GM10248 (cell line): ENCODE data around the gene NINL.
"Not testable (repeated sequence)": the region's sequence is repeated elsewhere in the genome, so short reads cannot be mapped to it uniquely, and the experiment has no call there.

Source experiments
- CTCF ChIA-PET: fragments of 300-600 bp; sonication (Branson Sonifier 250); formaldehyde crosslinking; extraction: SDS; loops from one replicate; lab custom pipeline; 2021; ENCODE audit warnings: antibody characterized with exemption; lab: Yijun Ruan, JAX
- POLR2A ChIA-PET: fragments of 350-650 bp; sonication (Branson Sonifier 250); formaldehyde crosslinking; extraction: SDS; loops from one replicate; lab custom pipeline; 2020; ENCODE audit warnings: antibody characterized with exemption; lab: Yijun Ruan, JAX
- DNase-seq: peaks from one replicate; pipeline ENCODE4 v3.0.0; 2012; ENCODE audit errors: extremely low spot score
- CTCF ChIP-seq: IDR thresholded peaks from 2 replicates; pipeline ENCODE4 v1.5.1; 2012; ENCODE audit warnings: mild to moderate bottlenecking, low read depth; ENCODE audit errors: extremely low read depth, missing control alignments, control extremely low read depth

NINL gene

GRCh38 chr20:25553819-25554296, 31.5 kb downstream of the NINL start:
- CTCF ChIA-PET = interaction anchor here (0.8 to 2.7 kb wide), 2 partner anchors 8 to 13 kb away, joined by 3 to 8 read pairs; no protein-coding TSS in a partner anchor

DNA sequence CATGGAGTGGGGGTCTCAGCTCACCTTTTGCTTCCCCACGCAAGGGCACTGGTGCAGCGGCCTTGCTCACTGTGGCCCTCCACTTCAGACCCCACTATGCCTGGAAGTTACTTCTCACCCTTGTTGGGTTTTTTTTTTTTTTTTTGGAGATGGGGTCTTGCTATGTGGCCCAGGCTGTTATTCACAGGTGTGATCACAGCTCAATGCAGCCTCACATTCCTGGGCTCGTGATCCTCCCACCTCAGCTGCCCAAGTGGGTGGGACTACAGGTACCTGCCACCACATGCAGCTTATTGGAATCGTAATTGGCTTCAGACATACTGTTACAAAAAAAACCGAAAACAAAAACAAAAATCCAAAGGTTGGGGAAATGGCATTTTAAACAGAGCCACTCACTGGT, 32.4 kb downstream of the NINL start:
- CTCF ChIA-PET = interaction anchor here (2.7 kb wide), 1 partner anchor 12 kb away, joined by 8 read pairs; no protein-coding TSS in a partner anchor
- TF ChIP-seq CTCF = no peak
- POLR2A ChIA-PET = no interaction called here
- no peak for DNase-seq

More at GRCh38 chr20:25553819-25554296, 31.5 kb downstream of the NINL start:
- TF ChIP-seq CTCF = no peak
- DNase-seq = no peak
- POLR2A ChIA-PET = no interaction called here

GRCh38 chr20:25551413-25552215, 33.7 kb downstream of the NINL start:
- no peak for TF ChIP-seq CTCF
- ChIA-PET CTCF (no interaction called here), POLR2A (no interaction called here)
- DNase-seq = no peak

- POLR2A ChIA-PET, CTCF ChIA-PET, DNase-seq: not testable (repeated sequence)
These were observed 34.5 kb downstream of the NINL start for GRCh38 chr20:25550645-25551337.

- TF ChIP-seq CTCF = no peak
- POLR2A ChIA-PET = no interaction called here
- no peak for DNase-seq
- CTCF ChIA-PET = interaction anchor here (1.0 kb wide), 1 partner anchor 9 kb away, joined by 3 read pairs; no protein-coding TSS in a partner anchor
These were observed 35.4 kb downstream of the NINL start for GRCh38 chr20:25549843-25550477.

DNA sequence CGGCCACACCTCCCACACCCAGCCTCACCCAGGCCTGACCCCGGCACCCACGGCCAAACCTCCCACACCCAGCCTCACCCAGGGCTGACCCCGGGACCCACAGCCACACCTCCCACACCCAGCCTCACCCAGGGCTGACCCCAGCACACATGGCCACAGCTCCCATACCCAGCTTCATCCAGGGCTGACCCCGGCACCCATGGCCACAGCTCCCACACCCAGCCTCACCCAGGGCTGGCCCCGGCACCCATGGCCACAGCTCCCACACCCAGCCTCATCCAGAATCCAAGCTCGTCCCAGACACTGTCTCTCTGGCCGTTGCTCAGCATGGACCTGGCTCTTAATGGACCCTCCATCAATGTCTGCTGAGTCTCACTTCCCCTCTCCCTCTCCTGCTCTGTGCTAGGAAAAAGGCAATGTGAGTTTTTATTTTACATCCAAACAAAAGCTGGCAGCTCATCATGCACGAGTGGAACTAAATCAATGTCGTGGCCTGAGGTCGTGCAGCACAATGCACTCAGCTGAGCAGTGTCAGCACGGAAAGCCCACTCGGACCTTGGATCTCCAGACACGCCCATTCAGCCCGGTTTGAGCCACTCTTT, 36.1 kb downstream of the NINL start:
- POLR2A ChIA-PET = no interaction called here

More for the DNA sequence above, 36.1 kb downstream of the NINL start:
- DNase-seq = no peak
- no peak for TF ChIP-seq CTCF
- CTCF ChIA-PET = interaction anchor here (1.0 to 1.6 kb wide), 2 partner anchors 9 to 28 kb away, joined by 3 to 4 read pairs; no protein-coding TSS in a partner anchor
